ENCODE data around the gene UGT1A8.

GRCh38 chr2:233684640-233685039 lies 67.2 kb downstream of the UGT1A8 start:
- no peak for TF ChIP-seq POLR2A (IDR thresholded peaks at IDR 0.05; ENCODE audit: low read length)
- no peak for TF ChIP-seq GATA1 (IDR thresholded peaks at IDR 0.05; ENCODE audit: low read depth, low read length)

All from erythroblast (primary cell).